H1 (cell line): ENCODE data around the gene TSPAN3. TPM values are rescaled to one million over a fixed set of nuclear protein-coding genes. Genes with fewer than 3 reads are reported as not detected.
A peak's percentile ranks its signal among the peaks of the same experiment; 100 is the strongest.

Experiments used
- CTCF ChIA-PET: fragments of 300-600 bp; sonication (Branson Sonifier 250); formaldehyde crosslinking; loops from one replicate; lab custom pipeline; 2021; ENCODE audit not compliant: partially characterized antibody; lab: Charles Lee
- POLR2A ChIA-PET: fragments of 300-600 bp; sonication (Branson Sonifier 250); formaldehyde crosslinking; loops from one replicate; lab custom pipeline; 2021; ENCODE audit warnings: inconsistent platforms; ENCODE audit not compliant: partially characterized antibody; lab: Charles Lee
- DNase-seq, 2 experiments: peaks; one replicate each; pipeline versions ENCODE4 v3.0.0 to v3.0.0-alpha.2; 2010 to 2022; ENCODE audit warnings: low spot score in 2 of 2, low read depth in 1 of 2, mixed read lengths in 1 of 2
- FAIRE-seq: peaks from 2 replicates; lab custom pipeline; 2011; peaks lifted over from hg19 to GRCh38; lab: Jason Lieb, UNC
- H2AFZ ChIP-seq: 2 replicates; pipeline ENCODE4 v1.8.1; 2012; ENCODE audit warnings: low read length, inconsistent platforms
- H2AK5ac ChIP-seq: 2 replicates; pipeline ENCODE4 v1.6.1; 2013; ENCODE audit warnings: low read depth, low read length
- H2BK120ac ChIP-seq: replicated peaks from 2 replicates; pipeline ENCODE3; 2013; ENCODE audit warnings: low read depth, low read length, inconsistent platforms
- H2BK12ac ChIP-seq: 2 replicates; pipeline ENCODE4 v1.6.1; 2013; ENCODE audit warnings: low read depth, low read length
- H2BK15ac ChIP-seq: 2 replicates; pipeline ENCODE4 v1.6.1; 2013; ENCODE audit warnings: low read length
- H2BK20ac ChIP-seq: 2 replicates; pipeline ENCODE4 v1.6.1; 2013; ENCODE audit warnings: low read length
- H2BK5ac ChIP-seq: 2 replicates; pipeline ENCODE4 v1.6.1; 2013; ENCODE audit warnings: low read depth, low read length
- H3K14ac ChIP-seq: 2 replicates; pipeline ENCODE4 v1.6.1; 2013; ENCODE audit warnings: inconsistent platforms; ENCODE audit not compliant: insufficient read length
- H3K18ac ChIP-seq: 2 replicates; pipeline ENCODE4 v1.6.1; 2013; ENCODE audit warnings: low read length; ENCODE audit errors: extremely low read depth
- H3K23ac ChIP-seq: 2 replicates; pipeline ENCODE4 v1.6.1; 2013; ENCODE audit warnings: inconsistent platforms; ENCODE audit not compliant: insufficient read length
- H3K23me2 ChIP-seq: 2 replicates; pipeline ENCODE4 v1.6.1; 2013; ENCODE audit warnings: low read depth, low read length
- H3K27ac ChIP-seq: 2 replicates; pipeline ENCODE4 v1.6.1; 2011; ENCODE audit warnings: low read depth, low read length, inconsistent platforms
- H3K27me3 ChIP-seq, 4 experiments: replicated peaks in 1 of 4; 1 replicate in 1 of 4; 2 replicates in 3 of 4; pipeline versions ENCODE4 v1.6.1 to v1.8.1; 2011 to 2013; ENCODE audit warnings: low read length in 3 of 4, mild to moderate bottlenecking in 3 of 4, inconsistent platforms in 2 of 4, mixed read lengths in 2 of 4, moderate library complexity in 1 of 4; ENCODE audit not compliant: control insufficient read depth in 3 of 4, insufficient read depth in 3 of 4; ENCODE audit errors: extremely low read depth in 1 of 4
- H3K36me3 ChIP-seq, 4 experiments: 2 replicates each; pipeline versions ENCODE4 v1.6.1 to v1.8.1; 2011 to 2013; ENCODE audit warnings: mild to moderate bottlenecking in 4 of 4, low read length in 3 of 4, moderate library complexity in 2 of 4, control low read depth in 1 of 4, inconsistent platforms in 1 of 4; ENCODE audit not compliant: insufficient read depth in 4 of 4, control insufficient read depth in 2 of 4
- H3K4ac ChIP-seq: replicated peaks from 2 replicates; pipeline ENCODE3; 2013; ENCODE audit warnings: low read length, low read depth, mixed read lengths, inconsistent platforms; ENCODE audit not compliant: insufficient read length
- H3K4me1 ChIP-seq, 4 experiments: replicated peaks in 1 of 4; 1 replicate in 1 of 4; 2 replicates in 3 of 4; pipeline versions ENCODE4 v1.6.1 to v1.8.1; 2011 to 2013; ENCODE audit warnings: low read length in 3 of 4, inconsistent platforms in 2 of 4, mixed read lengths in 1 of 4; ENCODE audit not compliant: insufficient read depth in 4 of 4, control insufficient read depth in 3 of 4
- H3K4me2 ChIP-seq, 2 experiments: 2 replicates each; pipeline versions ENCODE4 v1.6.1 to v1.8.1; 2011 to 2013; ENCODE audit warnings: low read depth in 2 of 2, low read length in 2 of 2, control low read depth in 1 of 2, inconsistent platforms in 1 of 2, mild to moderate bottlenecking in 1 of 2; ENCODE audit not compliant: insufficient read depth in 1 of 2
- H3K4me3 ChIP-seq, 4 experiments: fragments of 200-600, 300-600 bp in 1 of 4; sonication (generic), shearing (Covaris generic), sonication (Bioruptor Twin) in 1 of 4; 2 replicates each; pipeline versions ENCODE4 v1.5.1 to v1.8.1; 2011 to 2016; ENCODE audit warnings: low read length in 4 of 4, low read depth in 3 of 4, control low read depth in 2 of 4, inconsistent platforms in 2 of 4, mild to moderate bottlenecking in 2 of 4, mixed read lengths in 1 of 4, moderate library complexity in 1 of 4; ENCODE audit not compliant: insufficient read depth in 2 of 4; ENCODE audit errors: extremely low read depth in 1 of 4
- H3K56ac ChIP-seq: replicated peaks from 2 replicates; pipeline ENCODE3; 2013; ENCODE audit warnings: low read depth, mild to moderate bottlenecking, mixed read lengths, low read length, inconsistent platforms; ENCODE audit not compliant: insufficient read length
- H3K79me1 ChIP-seq: 2 replicates; pipeline ENCODE4 v1.6.1; 2013; ENCODE audit warnings: low read depth, low read length, control low read depth
- H3K79me2 ChIP-seq, 2 experiments: 2 replicates each; pipeline versions ENCODE4 v1.6.1 to v1.8.1; 2012 to 2013; ENCODE audit warnings: low read length in 2 of 2, mild to moderate bottlenecking in 2 of 2, inconsistent platforms in 1 of 2; ENCODE audit not compliant: insufficient read depth in 2 of 2, control insufficient read depth in 1 of 2
- H3K9ac ChIP-seq, 4 experiments: replicated peaks in 1 of 4; 1 replicate in 1 of 4; 2 replicates in 3 of 4; pipeline versions ENCODE4 v1.6.1 to v1.8.1; 2011 to 2013; ENCODE audit warnings: low read depth in 3 of 4, low read length in 3 of 4, control low read depth in 2 of 4, mild to moderate bottlenecking in 2 of 4, moderate library complexity in 2 of 4, inconsistent platforms in 1 of 4; ENCODE audit errors: extremely low read depth in 1 of 4
- H3K9me3 ChIP-seq, 2 experiments: 2 replicates each; pipeline versions ENCODE4 v1.6.1 to v1.8.1; 2012 to 2013; ENCODE audit warnings: mild to moderate bottlenecking in 2 of 2, moderate library complexity in 2 of 2, control low read depth in 1 of 2, inconsistent platforms in 1 of 2, low read depth in 1 of 2, low read length in 1 of 2, mixed read lengths in 1 of 2; ENCODE audit not compliant: insufficient read depth in 2 of 2
- H4K20me1 ChIP-seq, 2 experiments: replicated peaks in 1 of 2; 2 replicates each; pipeline versions ENCODE3 to v1.8.1; 2011 to 2013; ENCODE audit warnings: inconsistent platforms in 2 of 2, low read length in 2 of 2, mild to moderate bottlenecking in 1 of 2; ENCODE audit not compliant: insufficient read depth in 2 of 2, control insufficient read depth in 1 of 2
- H4K5ac ChIP-seq: 2 replicates; pipeline ENCODE4 v1.6.1; 2013; ENCODE audit warnings: low read length, low read depth, mixed read lengths, inconsistent platforms; ENCODE audit not compliant: insufficient read length
- H4K8ac ChIP-seq: 2 replicates; pipeline ENCODE4 v1.8.0; 2013; ENCODE audit warnings: mild to moderate bottlenecking, moderate library complexity, low read length, inconsistent platforms; ENCODE audit not compliant: insufficient read depth; ENCODE audit errors: extremely low read depth
- H4K91ac ChIP-seq: replicated peaks from 2 replicates; pipeline ENCODE3; 2013; ENCODE audit warnings: low read length, mixed read lengths, inconsistent platforms; ENCODE audit not compliant: insufficient read length
- SAP30 ChIP-seq: fragments of 300-600 bp; sonication (generic); IDR thresholded peaks from 2 replicates; pipeline ENCODE4 v1.7.1; 2012; ENCODE audit warnings: low read length, moderate library complexity, mild to moderate bottlenecking, inconsistent platforms; ENCODE audit not compliant: insufficient read depth, insufficient replicate concordance
- SIN3A ChIP-seq, 2 experiments: IDR thresholded peaks in 1 of 2; conservative IDR thresholded peaks in 1 of 2; 2 replicates each; pipeline ENCODE4 v1.6.1; 2011 to 2012; ENCODE audit warnings: low read length in 2 of 2, improper control_type of control experiment in 1 of 2, low read depth in 1 of 2, mild to moderate bottlenecking in 1 of 2
- WGBS, 2 experiments: shearing (Covaris generic) in 1 of 2; methylation state at CpG; one replicate each; pipeline versions ENCODE4 v1.1.6 to v1.1.7; 2013 to 2015; ENCODE audit warnings: low lambda C conversion rate in 2 of 2, mixed read lengths in 2 of 2, inconsistent platforms in 1 of 2, low coverage in 1 of 2, missing lambda C conversion rate in 1 of 2; ENCODE audit not compliant: insufficient replicate concordance in 2 of 2, insufficient coverage in 1 of 2, insufficient read length in 1 of 2; ENCODE audit errors: extremely low coverage in 1 of 2, missing lambda C conversion rate in 1 of 2; 5-methylcytosine and 5-hydroxymethylcytosine counted together
- polyA plus RNA-seq, 7 experiments: library from polyadenylated mRNA; depleted of rRNA in 3 of 7; stranded (reverse) in 5 of 7; unstranded in 2 of 7; fragments of >200 nt in 5 of 7; fragments of 200-250 nt in 2 of 7; gene quantifications; 1 replicate in 5 of 7; 2 replicates in 1 of 7; 4 replicates in 1 of 7; pipeline versions ENCODE4 v1.2.1 to v1.2.3, GENCODE V29; 2011 to 2013; ENCODE audit warnings: missing spikeins in 2 of 7, mixed read lengths in 2 of 7
- total RNA-seq: library from RNA; stranded (reverse); fragmentation: NEBNext Ultra II Directional; extraction: Animal tissue kit (Norgen Biotek cat#: 25700); gene quantifications from 2 replicates; pipeline ENCODE4 v1.2.1, GENCODE V29; 2021

The TSPAN3 gene
- total and polyA plus RNA-seq, 2 of the 8 experiments (the other 6 are each of a cell fraction or from before 2014, with no cell fraction given) = 107 to 238 TPM

DNA sequence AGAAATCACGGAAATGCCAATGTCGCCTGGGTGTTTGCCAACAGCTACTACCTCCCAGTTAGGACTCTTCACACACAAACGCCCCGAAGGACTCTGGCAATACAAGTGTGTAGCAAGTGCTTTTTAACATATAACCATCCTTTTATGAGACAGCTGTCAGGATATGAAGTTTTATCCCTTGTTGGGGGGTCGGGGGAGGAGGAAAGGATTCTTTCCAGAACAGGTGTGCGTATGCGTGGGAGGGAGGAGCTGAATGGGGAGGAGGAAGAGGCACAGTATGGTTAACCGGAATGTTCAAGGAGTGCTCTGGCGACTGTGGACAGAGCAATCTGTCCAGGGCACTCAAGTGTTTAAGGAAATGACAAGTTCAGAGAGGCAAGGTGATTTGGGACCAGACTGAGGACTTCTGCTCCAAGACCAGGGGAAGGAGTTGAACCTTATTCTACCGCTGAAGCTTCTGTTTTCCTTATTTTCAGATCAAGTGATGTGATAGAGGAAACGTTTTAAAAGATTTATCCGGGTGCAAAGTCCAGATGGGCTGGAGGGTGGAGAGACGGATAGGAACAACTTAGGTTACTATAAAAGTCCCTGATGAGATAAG, 1.3 kb downstream of the TSPAN3 start:
- no peak overlapping the region for H3K4ac ChIP-seq
- H3K4me3 ChIP-seq = peak overlapping the region; percentile 72 to 90 (median 78); a peak in 5 of 8 replicates
- ChIA-PET POLR2A (interaction anchor here (0.9 to 1.2 kb wide), 3 partner anchors 9 to 39 kb away, joined by 3 to 12 read pairs (median 3); no protein-coding TSS in a partner anchor), CTCF (interaction anchor here (1.0 kb wide), 3 partner anchors 9 to 47 kb away, joined by 3 to 4 read pairs (median 4); no protein-coding TSS in a partner anchor)
- no peak overlapping the region for H2BK20ac ChIP-seq
- no peaks in the 10 kb centered on the region for H3K9me3 ChIP-seq
- no peak overlapping the region for H3K27ac ChIP-seq
- no peak overlapping the region for H3K56ac ChIP-seq
- peaks cover 8 to 10% of the 10 kb centered on the region in 2 experiments for H4K20me1 ChIP-seq
- H2BK12ac ChIP-seq = no peak overlapping the region
- no peak overlapping the region for H3K23ac ChIP-seq
- H3K79me1 ChIP-seq = peaks cover 3% of the 10 kb centered on the region; the same call in 1 of the 2 replicates
- H4K5ac ChIP-seq = no peak overlapping the region
- no peak overlapping the region for H3K14ac ChIP-seq
- H2AFZ ChIP-seq = no peak overlapping the region
- 59% methylated on average over 13 of the region's 13 CpGs; no CpG with 5 or more reads in 1 of the 2 experiments for WGBS, 2 experiments
- H3K23me2 ChIP-seq = peaks cover 6% of the 10 kb centered on the region
- H3K9ac ChIP-seq = no peak overlapping the region; a peak in 1 of 7 replicates
- H3K18ac ChIP-seq = no peak overlapping the region
- no peak for TF ChIP-seq SAP30
- TF ChIP-seq SIN3A (conservative IDR thresholded peaks at IDR 0.05 in 1 of 2, IDR thresholded peaks at IDR 0.05 in 1 of 2; ENCODE audit: low read depth in 1 of 2, low read length in 2 of 2) = 0 out of 4 replicates have a peak, but pooled peaks of 1 of the 2 experiments have one; percentile 20
- peaks cover 0 to 53% of the 10 kb centered on the region in 2 experiments; a peak in 2 of 4 replicates for H3K79me2 ChIP-seq
- peak overlapping the region; percentile 74 to 75 for H3K4me2 ChIP-seq
- peaks cover 0 to 2% (median 0%) of the 10 kb centered on the region in 4 experiments; a peak in 1 of 7 replicates for H3K27me3 ChIP-seq
- H4K91ac ChIP-seq = no peak overlapping the region
- DNase-seq (no peak), FAIRE-seq (no peak)
- H3K4me1 ChIP-seq = peaks cover 0 to 10% (median 4%) of the 10 kb centered on the region in 4 experiments; a peak in 5 of 7 replicates
- H2BK5ac ChIP-seq = no peak overlapping the region
- no peak overlapping the region for H2AK5ac ChIP-seq
- no peak overlapping the region for H2BK15ac ChIP-seq
- H4K8ac ChIP-seq = no peak overlapping the region
- no peak overlapping the region for H2BK120ac ChIP-seq
- no peaks in the 10 kb centered on the region for H3K36me3 ChIP-seq
